Keratinocyte (primary cell): ENCODE data around the gene SLC27A5. TPM values are rescaled to one million over a fixed set of nuclear protein-coding genes. Genes with fewer than 3 reads are reported as not detected.

Experiments
- DNase-seq: peaks from one replicate; pipeline ENCODE4 v3.0.0-alpha.2; 2011; ENCODE audit warnings: low read depth, missing footprints, low spot score
- FAIRE-seq: peaks from 2 replicates; lab custom pipeline; 2011; peaks lifted over from hg19 to GRCh38; lab: Jason Lieb, UNC
- H2AFZ ChIP-seq: 2 replicates; pipeline ENCODE4 v1.6.0; 2012; ENCODE audit warnings: low read length, control low read depth, inconsistent platforms; ENCODE audit not compliant: control insufficient read depth
- H3K27ac ChIP-seq: 2 replicates; pipeline ENCODE4 v1.5.1; 2011; ENCODE audit warnings: low read length; ENCODE audit not compliant: control insufficient read depth, insufficient read depth
- H3K27me3 ChIP-seq: 3 replicates; pipeline ENCODE4 v1.6.0; 2011; ENCODE audit warnings: low read length; ENCODE audit not compliant: control insufficient read depth, insufficient read depth; ENCODE audit errors: extremely low read depth
- H3K36me3 ChIP-seq, 2 experiments: 2 replicates in 1 of 2; 3 replicates in 1 of 2; pipeline ENCODE4 v1.5.1; 2011; ENCODE audit warnings: low read length in 2 of 2, mild to moderate bottlenecking in 1 of 2; ENCODE audit not compliant: control insufficient read depth in 2 of 2, insufficient read depth in 2 of 2; ENCODE audit errors: extremely low read depth in 1 of 2
- H3K4me1 ChIP-seq: 3 replicates; pipeline ENCODE4 v1.5.1; 2011; ENCODE audit warnings: low read length; ENCODE audit not compliant: control insufficient read depth, insufficient read depth; ENCODE audit errors: extremely low read depth
- H3K4me2 ChIP-seq: 3 replicates; pipeline ENCODE4 v1.6.0; 2011; ENCODE audit warnings: low read depth, low read length; ENCODE audit not compliant: control insufficient read depth, insufficient read depth; ENCODE audit errors: extremely low read depth
- H3K4me3 ChIP-seq, 3 experiments: fragments of 200-600 bp in 1 of 3; sonication (generic) in 1 of 3; 2 replicates in 2 of 3; 3 replicates in 1 of 3; pipeline ENCODE4 v1.5.1; 2011 to 2016; ENCODE audit warnings: low read length in 3 of 3, mild to moderate bottlenecking in 3 of 3, control low read depth in 2 of 3, inconsistent platforms in 1 of 3, low read depth in 1 of 3, mixed read lengths in 1 of 3, mixed run types in 1 of 3, moderate library complexity in 1 of 3; ENCODE audit not compliant: control insufficient read depth in 2 of 3, insufficient read depth in 2 of 3; ENCODE audit errors: extremely low read depth in 1 of 3
- H3K79me2 ChIP-seq: 2 replicates; pipeline ENCODE4 v1.6.0; 2012; ENCODE audit warnings: low read length; ENCODE audit not compliant: control insufficient read depth, insufficient read depth
- H3K9ac ChIP-seq: 3 replicates; pipeline ENCODE4 v1.6.0; 2011; ENCODE audit warnings: low read length; ENCODE audit not compliant: control insufficient read depth, insufficient read depth; ENCODE audit errors: extremely low read depth
- H3K9me1 ChIP-seq: 3 replicates; pipeline ENCODE4 v1.6.0; 2011; ENCODE audit warnings: low read length; ENCODE audit not compliant: control insufficient read depth, insufficient read depth; ENCODE audit errors: extremely low read depth
- H3K9me3 ChIP-seq: 2 replicates; pipeline ENCODE4 v1.5.1; 2012; ENCODE audit warnings: low read depth, low read length; ENCODE audit not compliant: control insufficient read depth
- H4K20me1 ChIP-seq: 3 replicates; pipeline ENCODE4 v1.6.0; 2011; ENCODE audit warnings: low read length; ENCODE audit not compliant: control insufficient read depth, insufficient read depth; ENCODE audit errors: extremely low read depth
- CTCF ChIP-seq, 3 experiments: IDR thresholded peaks in 1 of 3; conservative IDR thresholded peaks in 1 of 3; optimal IDR thresholded peaks in 1 of 3; 2 replicates in 2 of 3; 3 replicates in 1 of 3; pipeline versions ENCODE3 to v1.5.1; 2011; ENCODE audit warnings: low read length in 3 of 3, mild to moderate bottlenecking in 3 of 3, moderate library complexity in 2 of 3, control low read depth in 1 of 3, inconsistent platforms in 1 of 3; ENCODE audit not compliant: insufficient read depth in 2 of 3; ENCODE audit errors: extremely low read depth in 1 of 3
- EZH2 ChIP-seq: IDR thresholded peaks from one replicate; pipeline ENCODE4 v1.6.1; 2012; ENCODE audit warnings: inconsistent platforms, mild to moderate bottlenecking, low read length, moderate library complexity
- dilution Hi-C: fragments of 300-500 bp; cut with MboI; formaldehyde crosslinking; loops from one replicate; pipeline ENCODE4 v1.7.0; 2020; ENCODE audit warnings: low sequenced_read_pairs; ENCODE audit not compliant: extremely low pct_ligation_motif_present
- polyA plus RNA-seq, 5 experiments: library from polyadenylated mRNA; depleted of rRNA in 3 of 5; stranded (reverse) in 3 of 5; stranded (forward) in 1 of 5; unstranded in 1 of 5; fragments of >200 nt; gene quantifications; 1 replicate in 1 of 5; 2 replicates in 3 of 5; 3 replicates in 1 of 5; pipeline versions ENCODE4 v1.2.1 to v1.2.3, GENCODE V29; 2011 to 2012; ENCODE audit warnings: missing spikeins in 2 of 5, low read depth in 1 of 5, low replicate concordance in 1 of 5

SLC27A5 gene
- polyA plus RNA-seq, 1 donor (not counting 4 experiments of a cell fraction or from before 2014, with no cell fraction given) = 13.4 TPM

- DNase-seq = no peak
- H3K36me3 ChIP-seq = peaks cover 51 to 64% of the 10 kb centered on the region in 2 experiments
- TF ChIP-seq EZH2 = no peak
- no peak for TF ChIP-seq CTCF (optimal IDR thresholded peaks at IDR 0.05 in 1 of 3, IDR thresholded peaks at IDR 0.05 in 1 of 3, conservative IDR thresholded peaks at IDR 0.05 in 1 of 3; ENCODE audit: extremely low read depth in 1 of 3, insufficient read depth in 2 of 3, low read length in 3 of 3)
- H3K9me3 ChIP-seq = no peaks in the 10 kb centered on the region
- dilution Hi-C loops = no loop called here
- no peak for FAIRE-seq
- H3K9me1 ChIP-seq = peaks cover 9% of the 10 kb centered on the region
- no peak overlapping the region for H3K4me2 ChIP-seq
- H4K20me1 ChIP-seq = peaks cover 51% of the 10 kb centered on the region
- peaks cover 21% of the 10 kb centered on the region for H3K4me1 ChIP-seq
- H3K27ac ChIP-seq = no peak overlapping the region
- no peaks in the 10 kb centered on the region for H3K27me3 ChIP-seq
- H3K4me3 ChIP-seq = no peak overlapping the region
- H3K9ac ChIP-seq = no peak overlapping the region
- H3K79me2 ChIP-seq = peaks cover 73% of the 10 kb centered on the region
- no peak overlapping the region for H2AFZ ChIP-seq
Measured at GRCh38 chr19:58549664-58550361, 38.0 kb upstream of the SLC27A5 start.

- peaks cover 9% of the 10 kb centered on the region for H3K9me1 ChIP-seq
- no peak overlapping the region for H3K27ac ChIP-seq
- H3K36me3 ChIP-seq = peaks cover 51 to 64% of the 10 kb centered on the region in 2 experiments
- peaks cover 18% of the 10 kb centered on the region for H3K4me1 ChIP-seq
- TF ChIP-seq CTCF (optimal IDR thresholded peaks at IDR 0.05 in 1 of 3, IDR thresholded peaks at IDR 0.05 in 1 of 3, conservative IDR thresholded peaks at IDR 0.05 in 1 of 3; ENCODE audit: extremely low read depth in 1 of 3, insufficient read depth in 2 of 3, low read length in 3 of 3) (no peak), EZH2 (no peak)
- DNase-seq = no peak
- no peaks in the 10 kb centered on the region for H3K9me3 ChIP-seq
- H2AFZ ChIP-seq = no peak overlapping the region
- peaks cover 51% of the 10 kb centered on the region for H4K20me1 ChIP-seq
- FAIRE-seq = no peak
- H3K79me2 ChIP-seq = peaks cover 69% of the 10 kb centered on the region
- H3K4me2 ChIP-seq = no peak overlapping the region
- no peaks in the 10 kb centered on the region for H3K27me3 ChIP-seq
- dilution Hi-C loops = no loop called here
- H3K4me3 ChIP-seq = no peak overlapping the region
- no peak overlapping the region for H3K9ac ChIP-seq
Measured at GRCh38 chr19:58548859-58549663, 37.3 kb upstream of the SLC27A5 start.
